Osteocyte (in vitro differentiated cells): Measurements from ENCODE around the gene CYTH3. TPM values are rescaled to one million over a fixed set of nuclear protein-coding genes. Genes with fewer than 3 reads are reported as not detected.

ENCODE experiments used
- DNase-seq: peaks from one replicate; pipeline ENCODE4 v3.0.0; 2021; ENCODE audit warnings: mixed read lengths; ENCODE audit not compliant: unreplicated experiment; ENCODE audit errors: extremely low spot score
- H3K27ac Mint-ChIP-seq: one replicate; pipeline ENCODE4 v1.8.0; 2021; ENCODE audit warnings: mild to moderate bottlenecking, mixed read lengths; ENCODE audit not compliant: unreplicated experiment
- H3K27me3 Mint-ChIP-seq: one replicate; pipeline ENCODE4 v1.8.0; 2021; ENCODE audit warnings: mixed read lengths; ENCODE audit not compliant: unreplicated experiment
- H3K36me3 Mint-ChIP-seq: one replicate; pipeline ENCODE4 v1.8.0; 2021; ENCODE audit warnings: mixed read lengths; ENCODE audit not compliant: unreplicated experiment
- H3K4me1 Mint-ChIP-seq: one replicate; pipeline ENCODE4 v1.8.0; 2021; ENCODE audit warnings: mixed read lengths; ENCODE audit not compliant: unreplicated experiment
- H3K4me3 Mint-ChIP-seq: one replicate; pipeline ENCODE4 v1.8.0; 2021; ENCODE audit warnings: mild to moderate bottlenecking, moderate library complexity, mixed read lengths; ENCODE audit not compliant: unreplicated experiment
- H3K9me3 Mint-ChIP-seq: one replicate; pipeline ENCODE4 v1.8.0; 2021; ENCODE audit warnings: mixed read lengths; ENCODE audit not compliant: unreplicated experiment
- CTCF ChIP-seq: fragments of 200-600 bp; sonication (generic); IDR thresholded peaks from 2 replicates; pipeline ENCODE4 v1.5.0; 2021; ENCODE audit warnings: antibody characterized with exemption, mild to moderate bottlenecking, moderate library complexity
- total RNA-seq: library from RNA; stranded (reverse); gene quantifications from 2 replicates; pipeline ENCODE4 v1.2.1, GENCODE V29; 2021

Gene CYTH3
- total RNA-seq, 1 donor from 2014 or later: 63.9 TPM

GRCh38 chr7:6246251-6246917 is 26.0 kb downstream of the CYTH3 start:
- Mint-ChIP-seq H3K4me3 (peak overlapping the region; percentile 62), H3K36me3 (peaks cover 2% of the 10 kb centered on the region), H3K9me3 (no peaks in the 10 kb centered on the region), H3K27ac (peak overlapping the region; percentile 97), H3K27me3 (no peaks in the 10 kb centered on the region), H3K4me1 (peaks cover 77% of the 10 kb centered on the region)
- no peak for DNase-seq
- no peak for TF ChIP-seq CTCF

GRCh38 chr7:6244021-6244420 is 28.4 kb downstream of the CYTH3 start:
- peaks cover 66% of the 10 kb centered on the region for H3K4me1 Mint-ChIP-seq
- no peaks in the 10 kb centered on the region for H3K27me3 Mint-ChIP-seq

GRCh38 chr7:6243168-6243567 is 29.3 kb downstream of the CYTH3 start:
- Mint-ChIP-seq H3K27ac (peak overlapping the region; percentile 23), H3K36me3 (peaks cover 2% of the 10 kb centered on the region), H3K27me3 (no peaks in the 10 kb centered on the region), H3K9me3 (no peaks in the 10 kb centered on the region), H3K4me3 (no peak overlapping the region), H3K4me1 (peaks cover 61% of the 10 kb centered on the region)
- no peak for TF ChIP-seq CTCF
- DNase-seq: no peak

More at GRCh38 chr7:6244021-6244420, 28.4 kb downstream of the CYTH3 start:
- Mint-ChIP-seq H3K4me3 (no peak overlapping the region), H3K9me3 (no peaks in the 10 kb centered on the region), H3K36me3 (peaks cover 2% of the 10 kb centered on the region), H3K27ac (peak overlapping the region; percentile 50)
- DNase-seq: no peak
- TF ChIP-seq CTCF: no peak

GRCh38 chr7:6242561-6242960 is 29.9 kb downstream of the CYTH3 start:
- Mint-ChIP-seq H3K36me3 (peaks cover 2% of the 10 kb centered on the region), H3K9me3 (no peaks in the 10 kb centered on the region), H3K27me3 (no peaks in the 10 kb centered on the region), H3K27ac (no peak overlapping the region), H3K4me1 (peaks cover 60% of the 10 kb centered on the region), H3K4me3 (no peak overlapping the region)
- no peak for TF ChIP-seq CTCF
- no peak for DNase-seq

- DNase-seq: no peak
- peaks cover 2% of the 10 kb centered on the region for H3K36me3 Mint-ChIP-seq
- TF ChIP-seq CTCF: no peak
- H3K4me1 Mint-ChIP-seq: peaks cover 55% of the 10 kb centered on the region
- no peak overlapping the region for H3K4me3 Mint-ChIP-seq
- H3K27me3 Mint-ChIP-seq: no peaks in the 10 kb centered on the region
- no peaks in the 10 kb centered on the region for H3K9me3 Mint-ChIP-seq
- no peak overlapping the region for H3K27ac Mint-ChIP-seq
Observed at GRCh38 chr7:6241607-6241973, 30.8 kb downstream of the CYTH3 start.
